Daoy (cell line): ENCODE measurements around the gene BOK. TPM values are rescaled to one million over a fixed set of nuclear protein-coding genes. Genes with fewer than 3 reads are reported as not detected.
"Not testable (repeated sequence)": the region's sequence is repeated elsewhere in the genome, so short reads cannot be mapped to it uniquely, and the experiment has no call there.

Experiments used
- DNase-seq: peaks from one replicate; pipeline ENCODE4 v3.0.0-alpha.2; 2015; ENCODE audit warnings: low read depth
- total RNA-seq: library from RNA; depleted of rRNA; stranded (reverse); fragments of >200 nt; shearing (Covaris generic); gene quantifications from 2 replicates; pipeline ENCODE4 v1.2.3, GENCODE V29; 2014

BOK gene
- total RNA-seq, 1 experiment from 2014 or later, result 3.3 TPM

DNA sequence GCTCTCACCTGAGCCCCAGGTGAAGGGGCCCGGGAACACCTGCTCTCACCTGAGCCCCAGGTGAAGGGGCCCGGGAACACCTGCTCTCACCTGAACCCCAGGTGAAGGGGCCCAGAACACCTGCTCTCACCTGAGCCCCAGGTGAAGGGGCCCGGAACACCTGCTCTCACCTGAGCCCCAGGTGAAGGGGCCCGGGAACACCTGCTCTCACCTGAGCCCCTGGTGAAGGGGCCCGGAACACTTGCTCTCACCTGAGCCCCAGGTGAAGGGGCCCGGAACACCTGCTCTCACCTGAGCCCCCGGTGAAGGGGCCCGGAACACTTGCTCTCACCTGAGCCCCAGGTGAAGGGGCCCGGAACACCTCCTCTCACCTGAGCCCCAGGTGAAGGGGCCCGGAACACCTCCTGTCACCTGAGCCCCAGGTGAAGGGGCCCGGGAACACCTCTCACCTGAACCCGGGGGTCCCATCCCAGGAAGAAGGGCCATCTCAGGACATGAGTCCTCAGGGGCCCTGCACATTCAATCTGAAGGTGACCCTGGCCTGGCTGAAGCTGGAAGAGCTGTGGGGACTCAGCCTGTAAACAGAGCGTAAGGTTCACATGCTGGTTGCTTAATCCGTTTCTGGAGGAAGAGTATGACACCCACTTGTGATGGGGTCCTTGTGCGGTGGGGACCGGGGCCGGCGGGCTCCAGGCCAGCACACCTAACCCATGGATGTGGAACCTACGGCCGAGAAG lies 14.5 kb downstream of the BOK start:
- DNase-seq, result not testable (repeated sequence)

DNA sequence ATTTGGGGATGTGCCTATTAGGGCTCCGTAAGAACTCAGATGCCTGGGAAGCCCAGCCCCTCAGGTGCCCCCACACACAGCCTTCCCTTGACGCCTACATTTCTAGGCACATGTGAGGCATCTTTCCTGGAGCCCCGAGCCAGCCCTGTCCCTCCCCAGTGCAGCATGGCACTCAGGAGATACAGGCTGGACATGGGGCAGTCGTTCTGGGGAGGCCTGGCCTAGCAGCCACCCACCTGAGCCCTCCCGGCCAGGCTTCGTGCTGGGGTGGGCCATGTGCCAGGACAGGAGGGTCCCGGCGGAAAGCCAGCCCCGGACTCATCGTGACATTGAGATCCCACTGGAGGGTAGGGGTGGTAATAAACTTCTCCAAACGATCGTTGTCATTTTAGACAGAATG lies 15.2 kb downstream of the BOK start:
- no peak for DNase-seq

DNA sequence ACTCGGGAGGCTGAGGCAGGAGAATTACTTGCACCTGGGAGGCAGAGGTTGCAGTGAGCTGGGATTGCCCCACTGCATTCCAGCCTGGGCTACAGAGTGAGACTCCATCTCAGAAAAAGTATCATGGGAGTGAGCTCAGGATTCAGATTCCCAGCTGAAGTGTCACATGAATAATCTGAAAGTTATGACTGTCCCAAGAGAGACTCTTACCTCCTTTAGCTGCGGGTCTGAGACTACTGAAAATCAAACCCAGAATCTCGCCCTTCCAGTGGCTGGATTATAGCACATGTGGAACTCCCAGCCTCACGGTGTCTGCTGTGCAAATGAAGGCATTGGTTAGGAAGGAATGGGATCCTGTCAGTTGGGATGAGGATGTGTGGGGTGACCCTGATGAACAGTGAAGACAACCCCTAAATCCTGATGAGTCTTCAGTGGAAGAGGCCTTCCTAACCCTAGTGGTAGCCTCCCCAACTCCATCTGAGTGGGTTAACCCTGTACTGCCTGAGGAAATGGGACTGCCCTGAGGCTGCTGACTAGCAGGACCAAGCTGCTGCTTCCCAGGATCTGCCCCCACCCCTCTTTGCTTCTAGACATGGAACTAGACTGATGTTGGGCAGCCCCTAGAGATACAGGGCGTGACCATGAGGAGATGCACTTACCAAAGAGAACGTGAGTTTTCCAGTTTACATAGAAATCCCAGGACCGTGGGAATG lies 16.5 kb downstream of the BOK start:
- DNase-seq, result no peak

DNA sequence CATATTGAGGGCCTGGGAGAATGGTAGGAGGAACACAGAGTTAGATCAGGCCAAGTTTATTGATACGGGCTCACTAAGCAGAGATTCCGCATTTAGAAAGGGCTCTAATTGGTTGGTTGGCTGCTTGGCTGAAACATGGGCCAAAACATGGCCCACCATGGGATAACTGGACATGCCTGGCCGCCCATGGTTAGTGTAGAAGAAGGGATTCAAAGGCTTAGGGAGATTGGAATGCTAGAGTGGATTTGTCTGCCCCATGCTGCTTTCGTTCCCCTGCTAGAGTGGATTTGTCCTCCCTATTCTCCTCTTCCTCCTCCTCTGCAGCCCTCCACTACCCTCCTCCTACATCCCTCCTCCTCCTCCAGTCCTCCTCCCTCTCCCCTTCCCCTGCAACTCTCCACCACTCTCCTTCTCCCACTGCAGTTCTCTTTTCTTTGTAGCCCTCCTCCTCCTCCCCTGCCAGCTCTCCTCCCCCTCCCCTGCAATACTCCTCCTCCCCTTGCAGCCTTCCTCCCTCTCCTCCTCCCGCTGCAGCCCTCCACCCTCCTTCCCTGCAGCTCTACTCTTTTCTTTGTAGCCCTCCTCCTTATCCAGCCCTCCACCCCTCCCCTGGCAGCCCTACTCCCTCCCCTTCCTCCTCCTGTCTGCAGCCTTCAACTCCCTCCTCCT lies 17.2 kb downstream of the BOK start:
- no peak for DNase-seq

DNA sequence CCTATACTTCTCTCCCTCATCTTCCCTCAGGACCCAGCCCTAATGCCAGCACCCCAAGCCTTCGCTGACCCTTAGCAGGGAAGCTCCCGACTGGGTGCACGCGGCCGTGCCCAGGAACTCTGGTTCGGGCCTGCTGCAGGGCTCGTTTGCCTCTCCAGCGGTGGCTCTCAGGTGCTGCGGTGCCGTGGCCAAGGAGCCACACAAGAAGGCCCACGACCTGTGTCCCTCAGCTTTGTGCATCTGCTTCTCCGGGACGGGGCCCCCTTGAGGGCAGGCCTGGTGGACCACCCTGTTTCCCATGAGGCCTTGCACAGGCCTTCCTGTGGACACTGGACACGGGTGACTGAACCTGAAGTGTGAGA lies 17.7 kb downstream of the BOK start:
- no peak for DNase-seq

DNA sequence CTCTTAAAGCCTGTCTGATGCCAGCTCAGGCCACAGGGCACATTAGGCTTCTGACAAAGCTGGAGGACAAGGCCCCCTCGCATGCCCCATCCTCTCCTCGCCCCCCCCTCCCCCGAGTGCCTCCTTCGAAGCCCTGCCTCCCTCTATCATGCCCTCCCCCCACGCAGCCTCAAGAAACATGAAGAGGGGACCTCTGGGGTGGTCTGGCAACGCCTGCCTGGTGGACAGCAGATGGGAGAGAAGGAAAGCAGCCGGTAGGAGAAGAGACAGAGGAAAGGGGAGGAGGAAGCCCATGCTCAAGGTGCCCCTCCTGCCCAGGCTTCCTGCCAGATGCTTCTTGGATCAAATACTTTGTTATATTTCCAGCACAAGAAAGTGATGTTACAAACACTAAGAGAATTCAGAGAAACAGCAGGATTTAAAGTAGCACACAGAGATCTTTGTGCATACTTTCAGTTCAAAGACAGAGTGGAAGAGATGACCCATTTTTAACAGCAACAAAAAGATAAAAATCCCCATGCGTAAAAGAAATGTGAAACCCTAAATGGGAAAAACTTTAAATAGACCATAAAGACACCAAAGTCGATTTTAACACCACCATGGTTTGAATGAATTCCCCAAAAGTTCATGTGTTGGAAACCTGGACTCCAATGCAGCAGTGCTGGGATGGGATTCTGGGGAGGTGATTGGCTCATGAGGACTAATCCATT lies 19.0 kb downstream of the BOK start:
- no peak for DNase-seq

DNA sequence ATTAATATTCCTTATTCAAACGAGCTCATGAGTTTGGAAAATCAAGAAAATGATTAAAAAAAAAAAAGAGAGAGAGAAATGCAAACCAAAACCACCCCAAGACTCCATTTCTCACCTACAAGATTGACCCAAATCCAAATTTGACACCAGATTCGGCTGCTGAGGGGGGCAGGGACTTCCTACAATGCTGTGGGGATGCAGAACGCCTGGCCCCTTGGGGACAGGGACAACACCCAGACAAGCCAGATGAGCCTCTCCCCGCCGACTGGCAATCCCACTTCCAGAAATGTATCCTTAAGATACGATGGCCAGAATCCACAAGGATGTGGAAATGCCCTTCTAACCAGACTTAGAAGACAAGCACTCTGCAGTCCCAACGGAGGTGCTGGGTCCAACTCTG lies 20.7 kb downstream of the BOK start:
- DNase-seq, result no peak

DNA sequence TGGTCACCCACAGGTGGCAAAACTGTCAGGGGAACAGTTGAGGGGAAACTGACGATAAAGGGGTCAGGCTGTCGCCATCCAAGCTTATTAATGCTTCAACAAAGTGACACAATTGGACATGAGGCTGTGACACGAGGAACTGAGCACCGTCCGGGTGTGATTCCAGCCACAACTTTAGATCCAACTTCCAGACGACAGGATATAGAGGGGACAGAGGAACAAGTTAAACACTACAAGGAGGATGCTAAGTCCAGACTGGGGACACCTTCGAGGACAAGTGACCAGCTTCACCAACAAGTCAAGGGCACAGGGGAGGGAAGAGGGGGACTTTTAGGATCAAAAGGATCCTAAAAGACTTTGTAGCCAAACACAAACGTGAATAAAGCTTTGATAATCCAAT lies 23.8 kb downstream of the BOK start:
- no peak for DNase-seq

DNA sequence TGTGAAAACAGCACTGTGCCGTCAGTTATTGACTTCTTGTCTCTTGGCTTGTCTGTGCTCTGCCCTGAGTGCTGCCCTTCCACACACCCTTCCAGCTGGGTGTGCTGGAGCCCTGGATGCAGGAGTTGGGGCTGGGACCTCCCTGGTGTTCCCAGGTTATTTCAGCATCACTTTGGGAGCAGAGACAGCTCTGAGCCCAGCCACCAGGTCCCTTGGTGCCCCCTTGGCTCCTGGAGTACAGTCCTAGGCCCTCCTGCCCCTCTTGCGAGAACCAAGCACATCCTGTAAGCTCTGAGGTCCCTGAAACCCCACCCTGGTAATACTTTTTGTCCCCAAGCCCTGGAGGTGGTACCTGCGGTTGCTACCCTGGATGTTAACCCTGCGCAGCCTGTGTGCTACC lies 24.3 kb downstream of the BOK start:
- DNase-seq, result no peak

DNA sequence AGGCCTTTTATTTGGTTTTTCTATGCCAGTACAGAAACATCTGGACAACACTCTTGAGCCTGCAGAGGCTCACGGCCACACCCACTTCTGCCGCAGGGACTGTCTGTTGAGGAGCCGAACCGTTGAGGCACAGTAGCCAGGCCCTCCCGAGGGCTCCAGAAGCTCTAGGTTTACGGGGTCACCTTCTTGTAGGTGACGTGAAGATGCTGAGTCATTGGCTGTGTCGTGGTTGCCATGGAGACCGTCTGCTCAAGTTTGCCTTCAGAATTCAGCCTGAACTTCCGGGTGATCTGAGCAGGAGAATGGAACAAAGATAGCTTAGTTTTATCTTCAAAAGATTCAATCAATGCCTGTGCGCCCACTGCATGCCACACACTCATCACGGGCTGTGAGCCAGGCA lies 25.9 kb downstream of the BOK start:
- no peak for DNase-seq

DNA sequence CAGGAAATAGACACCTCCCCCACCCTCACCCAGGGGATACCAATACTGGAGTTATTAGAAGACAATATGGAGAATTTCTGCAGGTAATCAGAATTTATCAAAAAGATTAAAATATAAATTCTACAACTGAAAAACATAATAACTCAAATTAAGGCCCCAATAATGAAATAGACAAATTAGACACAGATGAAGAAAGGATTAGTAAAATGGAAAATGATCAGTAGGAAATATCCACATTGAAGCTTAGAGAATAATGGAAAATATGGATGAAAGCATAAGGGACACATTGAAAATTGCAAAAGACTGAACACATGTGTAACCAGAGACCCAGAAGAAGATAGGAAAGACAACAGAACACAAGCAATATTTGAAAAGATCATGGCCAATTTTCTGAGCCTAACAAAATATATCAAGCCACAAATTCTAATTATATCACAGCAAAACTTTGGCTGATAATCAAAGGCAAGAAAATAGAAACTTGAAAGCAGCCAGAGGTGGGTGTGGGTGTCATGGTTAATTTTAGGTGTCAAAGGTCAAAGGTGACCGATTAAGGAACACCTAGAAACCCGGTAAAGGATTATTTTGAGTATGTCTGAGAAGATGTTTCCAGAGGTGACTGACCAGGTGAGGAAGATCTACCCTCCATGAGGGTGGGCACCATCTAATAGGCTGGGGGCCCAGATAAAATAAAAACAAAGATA lies 28.2 kb downstream of the BOK start:
- no peak for DNase-seq

DNA sequence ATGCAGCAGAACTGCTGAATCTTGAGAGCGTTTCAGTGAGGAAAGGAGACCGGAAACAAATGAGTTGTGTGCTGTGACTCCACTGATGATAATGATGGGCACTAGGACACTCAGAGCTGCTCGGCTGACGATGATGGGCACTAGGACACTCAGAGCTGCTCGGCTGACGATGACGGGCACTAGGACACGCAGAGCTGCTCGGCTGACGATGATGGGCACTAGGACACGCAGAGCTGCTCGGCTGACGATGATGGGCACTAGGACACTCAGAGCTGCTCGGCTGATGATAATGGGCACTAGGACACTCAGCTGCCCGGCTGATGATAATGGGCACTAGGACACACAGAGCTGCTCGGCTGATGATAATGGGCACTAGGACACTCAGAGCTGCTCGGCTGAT lies 31.3 kb downstream of the BOK start:
- not testable (repeated sequence) for DNase-seq

DNA sequence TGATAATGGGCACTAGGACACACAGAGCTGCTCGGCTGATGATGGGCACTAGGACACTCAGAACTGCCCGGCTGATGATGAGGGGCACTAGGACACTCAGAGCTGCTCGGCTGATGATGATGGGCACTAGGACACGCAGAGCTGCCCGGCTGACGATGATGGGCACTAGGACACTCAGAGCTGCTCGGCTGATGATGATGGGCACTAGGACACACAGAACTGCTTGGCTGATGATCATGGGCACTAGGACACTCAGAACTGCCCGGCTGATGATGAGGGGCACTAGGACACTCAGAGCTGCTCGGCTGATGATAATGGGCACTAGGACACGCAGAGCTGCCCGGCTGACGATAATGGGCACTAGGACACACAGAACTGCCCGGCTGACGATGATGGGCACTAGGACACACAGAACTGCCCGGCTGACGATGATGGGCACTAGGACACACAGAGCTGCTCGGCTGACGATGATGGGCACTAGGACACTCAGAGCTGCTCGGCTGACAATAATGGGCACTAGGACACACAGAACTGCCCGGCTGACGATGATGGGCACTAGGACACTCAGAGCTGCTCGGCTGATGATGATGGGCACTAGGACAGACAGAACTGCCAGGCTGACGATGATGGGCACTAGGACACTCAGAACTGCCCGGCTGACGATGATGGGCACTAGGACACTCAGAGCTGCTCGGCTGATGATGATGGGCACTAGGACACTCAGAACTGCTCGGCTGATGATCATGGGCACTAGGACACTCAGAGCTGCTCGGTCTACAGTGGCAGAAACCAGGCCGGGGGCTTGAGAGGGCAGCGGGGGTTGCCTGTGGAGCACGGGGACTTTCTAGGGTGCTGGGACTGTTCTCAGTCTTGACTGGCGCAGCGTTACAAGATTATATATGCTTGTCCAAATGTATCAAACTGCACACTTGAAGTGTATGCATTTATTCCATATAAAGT lies 32.2 kb downstream of the BOK start:
- DNase-seq, result not testable (repeated sequence)

DNA sequence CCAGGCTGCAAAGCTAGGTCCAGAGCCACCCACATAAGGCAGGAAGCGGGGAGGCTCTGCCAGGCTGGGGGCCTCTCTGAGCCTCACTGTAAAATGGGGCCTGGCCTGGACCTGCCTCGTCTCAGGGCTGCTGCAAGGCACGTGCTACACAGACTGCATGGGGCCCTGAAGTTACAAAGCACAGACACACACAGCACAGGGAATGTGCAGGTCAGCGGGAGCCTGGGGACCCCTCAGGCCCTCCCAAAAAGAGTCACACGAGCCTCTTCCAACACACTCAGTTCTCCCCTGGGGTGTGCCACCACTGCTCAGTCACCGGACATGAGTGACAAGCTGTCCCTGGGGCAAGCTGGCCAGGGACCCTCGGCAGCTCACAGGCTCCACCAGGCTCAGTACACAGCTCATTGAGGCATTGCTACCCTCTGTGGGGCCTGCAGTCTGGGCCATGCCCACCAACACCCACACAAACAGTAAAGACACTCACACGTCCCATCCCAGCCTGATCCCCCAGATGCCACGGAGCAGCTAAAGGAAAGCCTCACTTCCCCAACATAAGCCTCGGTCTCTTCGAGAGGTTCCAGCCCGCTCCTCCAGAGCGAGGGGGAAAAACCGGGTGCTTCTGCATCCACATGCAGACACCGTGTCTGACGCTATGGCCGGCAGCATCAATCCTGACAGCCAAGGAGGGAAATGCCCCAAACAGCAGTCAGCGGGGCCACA lies 33.7 kb downstream of the BOK start:
- no peak for DNase-seq

DNA sequence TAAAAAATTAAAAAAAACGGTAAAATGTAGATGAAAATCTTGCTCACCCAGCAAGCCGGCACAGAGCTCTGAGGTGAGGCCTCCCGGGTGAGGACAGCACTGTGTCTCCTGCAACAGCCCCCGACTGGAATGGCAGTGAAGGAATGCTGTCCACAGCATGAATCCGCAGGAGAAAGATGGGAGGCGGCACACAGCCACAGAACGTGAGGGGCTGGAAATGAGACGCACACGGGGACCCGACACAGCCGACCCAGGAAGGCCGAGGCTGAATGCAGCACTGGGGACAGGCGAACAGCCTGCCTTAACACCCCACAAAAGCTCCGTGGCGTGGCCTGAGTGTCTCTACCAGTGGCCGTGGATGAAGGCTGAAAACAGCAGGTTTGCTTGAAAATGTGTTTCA lies 34.7 kb downstream of the BOK start:
- DNase-seq, result no peak

DNA sequence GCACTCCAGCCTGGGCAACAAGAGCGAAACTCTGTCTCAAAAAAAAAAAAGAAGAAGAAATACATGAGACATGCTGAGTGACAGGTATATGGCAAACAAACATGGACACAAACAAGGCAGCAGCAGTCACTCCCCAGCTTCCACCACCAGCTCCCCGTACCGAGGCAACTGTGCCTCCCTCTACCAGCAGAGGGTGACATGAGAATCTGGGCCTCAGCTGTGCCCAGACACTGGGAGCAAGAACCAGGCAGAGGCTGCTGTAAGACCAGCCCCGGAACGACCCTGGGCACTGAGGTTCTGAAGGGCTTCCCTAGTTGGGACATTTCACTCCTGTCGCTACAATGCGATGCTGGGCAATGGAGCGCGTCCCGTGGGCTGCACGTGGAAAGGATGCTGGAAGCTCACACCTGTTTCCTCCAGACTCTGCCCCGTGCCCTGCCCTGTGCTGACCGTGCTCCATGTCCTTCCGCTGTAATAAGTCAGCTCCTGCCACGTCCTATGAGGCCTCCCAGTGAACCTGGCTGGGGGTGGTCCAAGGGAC lies 37.1 kb downstream of the BOK start:
- DNase-seq, result no peak

DNA sequence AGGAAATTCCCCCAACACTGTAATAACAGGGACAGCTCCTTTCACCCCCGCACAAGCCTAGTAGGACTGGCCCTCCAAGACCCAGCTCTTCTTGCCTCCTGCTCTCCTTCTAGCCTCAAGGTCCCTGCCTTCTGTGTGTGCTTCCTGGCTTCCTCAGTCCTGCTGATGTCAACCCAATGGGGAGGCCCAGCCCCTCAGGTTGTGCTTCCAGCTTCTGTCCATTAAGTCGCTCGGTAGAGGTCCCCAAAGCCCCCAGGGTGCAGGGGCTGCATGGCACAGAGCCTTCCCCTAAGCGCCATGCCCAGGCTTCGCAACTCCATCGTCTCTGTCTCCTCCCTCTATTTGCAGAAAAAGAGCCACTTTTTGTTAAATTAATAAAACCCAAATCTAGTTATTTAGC lies 39.0 kb downstream of the BOK start:
- DNase-seq, result no peak

DNA sequence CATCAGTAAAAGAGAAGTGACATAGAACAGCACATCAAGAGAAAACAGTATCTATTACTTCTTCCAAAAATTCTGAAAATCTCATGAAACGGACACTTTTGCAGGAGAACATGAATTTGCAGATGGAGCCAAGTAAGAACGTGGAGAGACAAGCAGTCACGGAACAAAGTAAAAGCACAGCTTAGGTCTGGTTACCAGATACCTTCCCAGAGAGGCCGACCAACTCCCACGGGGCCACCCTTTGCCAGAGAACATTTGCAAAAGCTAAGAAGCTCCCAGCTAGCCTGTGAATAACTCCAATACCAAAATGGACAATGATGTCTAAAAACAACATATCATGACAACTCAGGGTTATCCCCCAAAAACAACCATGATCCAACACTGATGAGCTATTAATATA lies 39.5 kb downstream of the BOK start:
- no peak for DNase-seq

DNA sequence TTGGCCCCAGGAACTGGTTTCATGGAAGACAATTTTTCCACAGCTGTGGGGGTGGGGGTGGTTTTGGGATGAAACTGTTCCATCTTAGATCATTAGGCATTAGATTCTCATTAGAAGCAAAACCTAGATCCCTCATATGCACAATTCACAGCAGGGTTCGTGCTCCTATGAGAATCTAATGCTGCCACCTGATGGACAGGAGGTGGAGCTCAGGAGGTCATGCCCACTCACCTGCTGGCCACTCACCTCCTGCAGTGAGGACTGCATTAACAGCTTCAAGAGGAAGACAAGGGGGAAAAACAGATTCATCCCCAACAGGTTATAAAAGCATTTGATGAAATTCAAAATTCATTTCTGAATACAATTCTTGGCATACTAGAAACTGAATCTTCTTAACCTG lies 39.9 kb downstream of the BOK start:
- no peak for DNase-seq

DNA sequence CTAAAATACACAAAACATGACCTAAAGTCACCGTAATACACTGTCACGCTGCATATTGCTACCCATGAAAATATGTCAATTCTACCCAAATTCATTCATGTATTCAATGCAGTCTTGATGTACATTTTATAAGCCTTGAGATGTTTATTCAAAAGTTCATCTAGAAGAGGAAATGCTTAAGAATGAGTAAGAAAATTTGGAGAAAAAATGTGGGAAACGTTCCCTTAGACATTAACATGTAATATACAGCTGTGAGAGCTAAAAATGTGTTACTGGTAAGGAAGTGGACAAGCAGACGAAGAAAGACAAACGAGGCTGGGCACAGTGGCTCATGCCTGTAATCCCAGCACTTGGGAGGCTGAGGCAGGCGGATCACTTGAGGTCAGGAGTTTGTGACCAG lies 41.1 kb downstream of the BOK start:
- no peak for DNase-seq
